Hepatocyte (in vitro differentiated cells): Measurements from ENCODE around the gene TXN. TPM values are rescaled to one million over a fixed set of nuclear protein-coding genes. Genes with fewer than 3 reads are reported as not detected.

ENCODE experiments used
- DNase-seq: peaks from one replicate; pipeline ENCODE4 v3.0.0-alpha.2; 2016; ENCODE audit warnings: low spot score
- H2AFZ ChIP-seq: fragments of 200-600 bp; sonication (generic); 2 replicates; pipeline ENCODE4 v1.6.0; 2016; ENCODE audit warnings: antibody characterized with exemption, mild to moderate bottlenecking
- H3K27ac ChIP-seq: fragments of 200-600 bp; sonication (generic); 2 replicates; pipeline ENCODE4 v1.5.1; 2016; ENCODE audit warnings: mild to moderate bottlenecking
- H3K27me3 ChIP-seq: fragments of 200-600 bp; sonication (generic); 2 replicates; pipeline ENCODE4 v1.6.1; 2016
- H3K36me3 ChIP-seq: fragments of 200-600 bp; sonication (generic); replicated peaks from 2 replicates; pipeline ENCODE4 v1.5.1; 2016; ENCODE audit warnings: low read depth; ENCODE audit not compliant: insufficient read depth
- H3K4me1 ChIP-seq: fragments of 200-600 bp; sonication (generic); 2 replicates; pipeline ENCODE4 v1.5.1; 2016; ENCODE audit warnings: mild to moderate bottlenecking, moderate library complexity; ENCODE audit not compliant: insufficient read depth
- H3K4me2 ChIP-seq: fragments of 200-600 bp; sonication (generic); 2 replicates; pipeline ENCODE4 v1.6.0; 2016
- H3K4me3 ChIP-seq: fragments of 200-600 bp; sonication (generic); 2 replicates; pipeline ENCODE4 v1.5.1; 2016; ENCODE audit warnings: mild to moderate bottlenecking
- H3K79me2 ChIP-seq: fragments of 200-600 bp; sonication (generic); 2 replicates; pipeline ENCODE4 v1.6.0; 2017; ENCODE audit warnings: mild to moderate bottlenecking
- H3K9me2 ChIP-seq: fragments of 200-600 bp; sonication (generic); replicated peaks from 2 replicates; pipeline ENCODE4 v1.6.0; 2017; ENCODE audit warnings: mild to moderate bottlenecking; ENCODE audit not compliant: insufficient read depth
- H3K9me3 ChIP-seq: fragments of 200-600 bp; sonication (generic); 2 replicates; pipeline ENCODE4 v1.5.1; 2016; ENCODE audit warnings: low read depth, mild to moderate bottlenecking
- H4K20me1 ChIP-seq: fragments of 200-600 bp; sonication (generic); 2 replicates; pipeline ENCODE4 v1.6.0; 2016; ENCODE audit warnings: mild to moderate bottlenecking; ENCODE audit not compliant: insufficient read depth, poor library complexity, severe bottlenecking
- EZH2 ChIP-seq: fragments of 200-600 bp; sonication (generic); IDR thresholded peaks from 2 replicates; pipeline ENCODE4 v1.6.1; 2016; ENCODE audit warnings: antibody characterized with exemption, mild to moderate bottlenecking, borderline replicate concordance
- EZH2phosphoT487 ChIP-seq: fragments of 200-600 bp; sonication (generic); IDR thresholded peaks from one replicate; pipeline ENCODE4 v1.6.1; 2018; ENCODE audit warnings: antibody characterized with exemption, mild to moderate bottlenecking, low read depth, moderate library complexity; ENCODE audit not compliant: unreplicated experiment, severe bottlenecking
- WGBS: methylation state at CpG from one replicate; pipeline ENCODE4 v1.1.6; 2016; ENCODE audit warnings: low lambda C conversion rate; ENCODE audit errors: missing lambda C conversion rate; 5-methylcytosine and 5-hydroxymethylcytosine counted together
- polyA plus RNA-seq: library from polyadenylated mRNA; unstranded; fragments of >200 nt; fragmentation: Nextera tagmentation; extraction: Ambion mirVana; gene quantifications from 2 replicates; pipeline ENCODE4 v1.2.1, GENCODE V29; 2016
- total RNA-seq: library from RNA; depleted of rRNA; stranded (reverse); fragments of >200 nt; gene quantifications from 2 replicates; pipeline ENCODE4 v1.2.3, GENCODE V29; 2014
- TF ChIP-seq, protein P1 (sequence below): fragments of 200-600 bp; sonication (generic); IDR thresholded peaks from 2 replicates; pipeline ENCODE4 v1.5.1; 2016; ENCODE audit warnings: antibody characterized with exemption, mild to moderate bottlenecking; ENCODE audit not compliant: poor library complexity

TXN gene
- total and polyA plus RNA-seq, 2 experiments from 2014 or later = 195 to 416 TPM

DNA sequence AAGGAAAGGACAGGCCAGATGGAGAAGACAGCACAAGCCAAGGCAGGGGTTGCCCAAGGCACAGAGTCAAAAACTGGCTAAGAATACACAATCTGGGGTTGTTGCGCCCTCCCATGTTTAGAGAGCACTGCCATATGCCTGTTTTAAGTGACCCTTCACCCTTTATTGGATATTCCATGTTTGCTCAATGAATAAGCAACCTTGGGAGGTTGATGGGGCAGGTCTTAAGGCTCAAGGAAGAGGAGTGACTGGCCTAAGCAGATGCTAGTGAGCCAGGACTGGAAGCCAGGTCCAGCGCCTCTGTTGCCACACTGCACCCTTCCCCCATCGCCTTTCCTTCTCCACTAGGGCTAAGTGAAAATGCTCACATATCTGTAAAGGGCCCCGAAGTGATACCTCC is 6.7 kb downstream of the TXN start:
- peaks cover 2% of the 10 kb centered on the region for H3K36me3 ChIP-seq
- no peak overlapping the region for H2AFZ ChIP-seq
- TF ChIP-seq EZH2 = no peak
- TF ChIP-seq, protein P1, sequence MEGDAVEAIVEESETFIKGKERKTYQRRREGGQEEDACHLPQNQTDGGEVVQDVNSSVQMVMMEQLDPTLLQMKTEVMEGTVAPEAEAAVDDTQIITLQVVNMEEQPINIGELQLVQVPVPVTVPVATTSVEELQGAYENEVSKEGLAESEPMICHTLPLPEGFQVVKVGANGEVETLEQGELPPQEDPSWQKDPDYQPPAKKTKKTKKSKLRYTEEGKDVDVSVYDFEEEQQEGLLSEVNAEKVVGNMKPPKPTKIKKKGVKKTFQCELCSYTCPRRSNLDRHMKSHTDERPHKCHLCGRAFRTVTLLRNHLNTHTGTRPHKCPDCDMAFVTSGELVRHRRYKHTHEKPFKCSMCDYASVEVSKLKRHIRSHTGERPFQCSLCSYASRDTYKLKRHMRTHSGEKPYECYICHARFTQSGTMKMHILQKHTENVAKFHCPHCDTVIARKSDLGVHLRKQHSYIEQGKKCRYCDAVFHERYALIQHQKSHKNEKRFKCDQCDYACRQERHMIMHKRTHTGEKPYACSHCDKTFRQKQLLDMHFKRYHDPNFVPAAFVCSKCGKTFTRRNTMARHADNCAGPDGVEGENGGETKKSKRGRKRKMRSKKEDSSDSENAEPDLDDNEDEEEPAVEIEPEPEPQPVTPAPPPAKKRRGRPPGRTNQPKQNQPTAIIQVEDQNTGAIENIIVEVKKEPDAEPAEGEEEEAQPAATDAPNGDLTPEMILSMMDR = no peak
- TF ChIP-seq EZH2phosphoT487 = no peak
- no peaks in the 10 kb centered on the region for H3K9me2 ChIP-seq
- peaks cover 68% of the 10 kb centered on the region for H3K79me2 ChIP-seq
- no peak overlapping the region for H3K4me3 ChIP-seq
- DNase-seq = no peak
- no peak overlapping the region for H3K27ac ChIP-seq
- H3K27me3 ChIP-seq = no peaks in the 10 kb centered on the region
- no peaks in the 10 kb centered on the region for H3K4me1 ChIP-seq
- H3K9me3 ChIP-seq = no peaks in the 10 kb centered on the region
- peaks cover 20% of the 10 kb centered on the region for H4K20me1 ChIP-seq
- H3K4me2 ChIP-seq = no peak overlapping the region
- 96% methylated on average over 4 of the region's 4 CpGs for WGBS

DNA sequence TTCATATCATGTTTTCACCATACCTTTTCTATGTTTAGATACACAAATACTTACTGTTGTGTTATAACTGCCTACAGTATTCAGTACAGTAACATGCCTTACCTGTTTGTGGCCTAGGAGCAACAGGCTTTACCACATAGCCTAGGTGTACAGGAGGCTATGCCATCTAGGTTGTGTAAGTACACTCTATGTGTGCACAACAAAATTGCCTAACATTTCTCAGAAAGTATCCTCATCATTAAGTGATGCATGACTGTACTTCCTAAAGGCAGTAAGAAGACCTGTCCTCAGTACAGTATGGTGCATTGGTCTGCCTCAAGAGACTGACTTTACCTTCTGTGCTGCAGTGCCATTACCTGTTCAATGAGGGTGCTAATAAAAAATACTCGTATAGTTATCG is 7.9 kb downstream of the TXN start:
- 87% methylated on average over 2 of the region's 2 CpGs for WGBS
- H3K36me3 ChIP-seq = peaks cover 5% of the 10 kb centered on the region
- no peak for TF ChIP-seq EZH2phosphoT487
- TF ChIP-seq, protein P1 = no peak
- TF ChIP-seq EZH2 = no peak
- no peaks in the 10 kb centered on the region for H3K4me1 ChIP-seq
- no peak overlapping the region for H3K4me2 ChIP-seq
- no peak for DNase-seq
- H3K4me3 ChIP-seq = no peak overlapping the region
- H3K9me3 ChIP-seq = no peaks in the 10 kb centered on the region
- no peak overlapping the region for H2AFZ ChIP-seq
- H3K27ac ChIP-seq = no peak overlapping the region
- H3K79me2 ChIP-seq = peaks cover 56% of the 10 kb centered on the region
- peaks cover 12% of the 10 kb centered on the region for H4K20me1 ChIP-seq
- no peaks in the 10 kb centered on the region for H3K27me3 ChIP-seq
- H3K9me2 ChIP-seq = no peaks in the 10 kb centered on the region

DNA sequence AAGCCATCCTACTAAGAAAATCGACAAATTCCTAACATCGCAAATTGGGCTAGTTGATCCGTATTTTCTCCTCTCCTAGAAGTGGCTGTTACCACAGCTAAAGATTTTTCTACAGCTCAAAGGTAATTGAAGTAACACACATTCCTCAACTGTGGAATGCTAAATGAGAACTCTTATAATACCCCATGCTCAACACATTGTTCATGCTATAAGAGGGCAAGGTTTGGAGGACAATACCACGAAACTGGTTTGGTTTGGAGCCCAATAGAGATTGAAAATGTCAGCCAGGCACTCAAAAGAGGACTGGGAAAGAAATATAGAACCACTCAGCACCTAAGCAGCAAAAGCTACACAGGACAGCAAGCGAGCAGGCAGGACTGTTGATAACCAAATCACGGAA is 10.1 kb downstream of the TXN start:
- no peak overlapping the region for H3K4me3 ChIP-seq
- DNase-seq = no peak
- no peak overlapping the region for H3K27ac ChIP-seq
- no peak overlapping the region for H3K4me2 ChIP-seq
- peaks cover 34% of the 10 kb centered on the region for H3K79me2 ChIP-seq
- H3K4me1 ChIP-seq = no peaks in the 10 kb centered on the region
- H2AFZ ChIP-seq = no peak overlapping the region
- TF ChIP-seq, protein P1 = no peak
- TF ChIP-seq EZH2 (no peak), EZH2phosphoT487 (no peak)
- peaks cover 4% of the 10 kb centered on the region for H4K20me1 ChIP-seq
- peaks cover 5% of the 10 kb centered on the region for H3K36me3 ChIP-seq
- WGBS = 95% methylated on average over 6 of the region's 6 CpGs
- no peaks in the 10 kb centered on the region for H3K9me2 ChIP-seq
- no peaks in the 10 kb centered on the region for H3K9me3 ChIP-seq
- H3K27me3 ChIP-seq = no peaks in the 10 kb centered on the region

DNA sequence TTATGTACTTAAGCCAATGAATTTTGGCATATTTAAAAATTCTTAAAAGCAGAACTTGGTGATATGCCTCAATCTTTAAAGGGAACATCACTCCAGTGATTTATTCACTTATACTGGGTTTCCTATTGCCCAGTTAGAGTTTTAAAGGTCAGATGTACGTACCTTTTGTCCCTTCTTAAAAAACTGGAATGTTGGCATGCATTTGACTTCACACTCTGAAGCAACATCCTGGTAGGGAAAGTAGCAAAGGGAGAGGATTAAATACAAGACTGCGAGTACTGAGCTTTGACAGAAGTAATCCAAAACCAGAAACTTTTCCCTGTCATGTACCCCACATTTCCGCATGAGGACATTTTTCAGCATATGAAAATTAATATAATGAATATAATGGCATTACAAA is 11.7 kb downstream of the TXN start:
- Histone ChIP-seq H2AFZ (no peak overlapping the region), H3K79me2 (peaks cover 19% of the 10 kb centered on the region), H3K27me3 (no peaks in the 10 kb centered on the region), H3K36me3 (peaks cover 5% of the 10 kb centered on the region), H3K4me1 (no peaks in the 10 kb centered on the region), H3K27ac (no peak overlapping the region), H3K4me2 (no peak overlapping the region), H3K9me2 (no peaks in the 10 kb centered on the region), H4K20me1 (peaks cover 4% of the 10 kb centered on the region), H3K9me3 (no peaks in the 10 kb centered on the region), H3K4me3 (no peak overlapping the region)
- TF ChIP-seq EZH2 = no peak
- TF ChIP-seq, protein P1 = no peak
- TF ChIP-seq EZH2phosphoT487 = no peak
- 98% methylated on average over 3 of the region's 3 CpGs for WGBS
- no peak for DNase-seq
